Measurements from ENCODE around the gene SLC25A23. TPM values are rescaled to one million over a fixed set of nuclear protein-coding genes. Genes with fewer than 3 reads are reported as not detected.

The SLC25A23 gene
- total RNA-seq, 1 donor from 2014 or later: 56.5 TPM

DNA sequence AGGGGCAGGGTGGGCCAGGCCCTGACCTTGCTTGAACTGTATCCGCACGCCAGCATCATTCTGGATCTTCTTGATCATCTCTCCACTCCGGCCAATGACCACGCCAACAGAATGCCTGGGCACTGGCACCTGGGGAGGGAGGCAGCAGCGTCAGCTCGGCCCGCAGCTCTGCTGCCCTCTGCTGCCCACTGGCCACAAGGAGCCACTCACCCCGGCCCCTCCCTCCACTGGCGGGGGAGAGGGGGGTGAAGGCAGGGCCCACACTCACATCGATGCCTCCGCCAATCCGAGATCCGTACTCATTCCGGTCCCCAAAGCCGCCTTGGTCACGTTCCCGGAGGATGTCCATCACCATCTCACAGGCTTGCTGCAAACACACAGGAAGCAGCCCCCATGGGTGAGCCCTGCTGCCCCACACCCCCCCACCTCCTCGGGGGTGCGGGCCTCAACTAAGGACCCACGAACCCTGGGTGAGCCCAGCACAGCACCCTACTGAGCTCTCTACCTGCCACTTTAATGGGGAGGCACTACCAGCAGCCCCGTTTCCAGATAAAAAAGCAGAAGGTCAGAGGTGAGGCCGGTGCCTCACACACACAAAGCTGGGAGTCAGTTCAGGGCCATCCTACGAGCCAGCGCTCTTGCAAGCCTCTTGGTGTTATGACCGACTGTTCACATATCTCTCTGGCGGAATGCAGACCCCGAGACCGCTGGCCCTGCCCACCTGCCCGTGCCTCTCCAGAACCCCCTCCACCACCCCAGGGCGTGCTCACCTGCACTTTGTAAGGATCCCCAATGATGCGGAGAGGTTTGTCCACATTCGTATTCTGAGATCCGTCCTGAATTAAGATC is 41.7 kb downstream of the SLC25A23 start:
- TF ChIP-seq, protein P1, sequence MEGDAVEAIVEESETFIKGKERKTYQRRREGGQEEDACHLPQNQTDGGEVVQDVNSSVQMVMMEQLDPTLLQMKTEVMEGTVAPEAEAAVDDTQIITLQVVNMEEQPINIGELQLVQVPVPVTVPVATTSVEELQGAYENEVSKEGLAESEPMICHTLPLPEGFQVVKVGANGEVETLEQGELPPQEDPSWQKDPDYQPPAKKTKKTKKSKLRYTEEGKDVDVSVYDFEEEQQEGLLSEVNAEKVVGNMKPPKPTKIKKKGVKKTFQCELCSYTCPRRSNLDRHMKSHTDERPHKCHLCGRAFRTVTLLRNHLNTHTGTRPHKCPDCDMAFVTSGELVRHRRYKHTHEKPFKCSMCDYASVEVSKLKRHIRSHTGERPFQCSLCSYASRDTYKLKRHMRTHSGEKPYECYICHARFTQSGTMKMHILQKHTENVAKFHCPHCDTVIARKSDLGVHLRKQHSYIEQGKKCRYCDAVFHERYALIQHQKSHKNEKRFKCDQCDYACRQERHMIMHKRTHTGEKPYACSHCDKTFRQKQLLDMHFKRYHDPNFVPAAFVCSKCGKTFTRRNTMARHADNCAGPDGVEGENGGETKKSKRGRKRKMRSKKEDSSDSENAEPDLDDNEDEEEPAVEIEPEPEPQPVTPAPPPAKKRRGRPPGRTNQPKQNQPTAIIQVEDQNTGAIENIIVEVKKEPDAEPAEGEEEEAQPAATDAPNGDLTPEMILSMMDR (IDR thresholded peaks at IDR 0.05): peak in 1 of 3 experiments; percentile 8
- H3K27ac ChIP-seq: no peak overlapping the region

DNA sequence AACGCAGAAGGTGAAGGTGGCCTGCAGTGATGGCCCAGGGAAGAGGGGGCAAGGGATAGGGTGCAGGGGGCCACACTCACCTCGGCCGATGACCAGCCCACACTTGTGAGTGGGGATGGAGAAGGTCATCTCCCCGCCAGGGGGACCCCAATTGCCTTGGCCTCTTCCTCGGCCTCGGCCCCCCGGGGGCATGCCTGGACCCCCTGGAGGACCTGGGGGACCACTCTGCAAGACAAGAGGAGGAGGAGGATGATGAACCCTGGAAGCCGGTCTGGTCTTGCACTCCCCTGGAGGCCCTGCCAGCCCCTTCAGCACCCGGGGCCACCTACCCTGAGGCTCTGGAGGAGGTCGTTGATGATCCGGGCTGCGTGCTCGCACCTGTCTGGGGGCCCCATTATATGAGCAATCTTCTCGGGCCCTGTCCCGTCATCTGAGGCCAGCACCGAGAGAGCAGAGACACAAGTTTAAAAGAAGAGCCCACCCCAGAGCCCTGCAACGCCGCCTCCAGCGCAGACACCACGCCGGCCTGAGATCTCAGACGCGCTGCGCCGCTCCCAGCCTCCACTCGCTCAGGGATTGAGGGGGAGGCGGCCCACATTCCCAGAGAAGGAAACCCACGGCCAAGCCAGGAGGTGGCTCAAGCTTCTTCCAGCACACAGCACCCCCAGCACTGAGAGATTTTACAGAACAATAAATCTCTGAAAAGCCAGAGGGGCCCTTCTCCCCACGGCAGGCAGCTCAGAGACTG is 42.8 kb downstream of the SLC25A23 start:
- TF ChIP-seq, protein P1 (IDR thresholded peaks at IDR 0.05): no peak
- no peaks in the 10 kb centered on the region for H3K4me1 ChIP-seq
- no peak for DNase-seq (ENCODE audit: low spot score in 2 of 2)
- no peak overlapping the region for H3K4me3 ChIP-seq
- peaks cover 74 to 76% of the 10 kb centered on the region in 2 donors for H3K36me3 ChIP-seq
- no peaks in the 10 kb centered on the region for H3K27me3 ChIP-seq
- no peak overlapping the region for H3K27ac ChIP-seq
- no peaks in the 10 kb centered on the region for H3K9me3 ChIP-seq
- intact Hi-C loops (cut with DNase I): no loop called here

More for the DNA sequence above, 41.7 kb downstream of the SLC25A23 start:
- Histone ChIP-seq H3K4me1 (peaks cover 2 to 9% of the 10 kb centered on the region in 2 donors), H3K4me3 (no peak overlapping the region), H3K9me3 (no peaks in the 10 kb centered on the region), H3K36me3 (peaks cover 74 to 76% of the 10 kb centered on the region in 2 donors), H3K27me3 (no peaks in the 10 kb centered on the region)
- DNase-seq (ENCODE audit: low spot score in 2 of 2): no peak
- intact Hi-C loops (cut with DNase I): no loop called here

DNA sequence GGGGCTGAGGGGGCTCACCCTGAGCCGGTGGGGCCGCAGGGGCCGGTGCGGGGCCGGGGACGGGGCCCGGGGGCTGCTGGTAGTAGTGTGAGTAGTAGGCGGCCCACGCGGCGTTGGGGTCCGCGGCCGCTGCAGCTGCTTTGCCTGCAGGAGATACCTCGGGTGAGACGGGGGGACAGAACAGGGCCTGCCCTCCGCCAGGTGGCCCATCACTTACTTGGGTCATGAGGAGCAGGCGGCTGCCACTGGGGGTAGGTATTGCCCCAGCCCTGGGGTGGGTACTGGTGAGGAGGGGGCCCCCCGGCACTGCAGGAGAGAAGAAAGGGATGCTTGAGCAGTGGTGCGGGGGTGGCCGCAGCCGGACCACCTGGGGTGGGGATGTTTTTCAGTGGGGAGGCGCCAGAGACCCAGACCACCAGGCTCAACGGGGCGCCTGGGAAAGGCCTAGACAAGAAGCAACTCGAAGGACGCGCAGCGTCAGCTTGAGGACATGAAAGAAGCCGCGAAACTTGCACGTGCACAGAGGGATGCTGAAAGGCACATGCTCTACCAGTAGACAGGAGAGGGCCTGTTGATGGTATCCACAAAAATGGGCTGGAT is 43.9 kb downstream of the SLC25A23 start:
- intact Hi-C loops (cut with DNase I): no loop called here
- no peaks in the 10 kb centered on the region for H3K9me3 ChIP-seq
- H3K27me3 ChIP-seq: no peaks in the 10 kb centered on the region
- H3K27ac ChIP-seq: no peak overlapping the region
- TF ChIP-seq, protein P1 (IDR thresholded peaks at IDR 0.05): no peak
- H3K36me3 ChIP-seq: peaks cover 67 to 68% of the 10 kb centered on the region in 2 donors
- no peak overlapping the region for H3K4me3 ChIP-seq
- DNase-seq (ENCODE audit: low spot score in 2 of 2): no peak
- H3K4me1 ChIP-seq: no peaks in the 10 kb centered on the region

- Histone ChIP-seq H3K27me3 (no peaks in the 10 kb centered on the region), H3K36me3 (peaks cover 61% of the 10 kb centered on the region in 2 donors), H3K9me3 (no peaks in the 10 kb centered on the region), H3K4me1 (no peaks in the 10 kb centered on the region), H3K27ac (no peak overlapping the region), H3K4me3 (no peak overlapping the region)
- TF ChIP-seq, protein P1 (IDR thresholded peaks at IDR 0.05): no peak
- no peak for DNase-seq (ENCODE audit: low spot score in 2 of 2)
- intact Hi-C loops (cut with DNase I): no loop called here
These were observed 44.6 kb downstream of the SLC25A23 start for GRCh38 chr19:6414793-6415590.

All from ascending aorta (tissue), 2 donors.